ENCODE results near the gene TF. TPM values are rescaled to one million over a fixed set of nuclear protein-coding genes. Genes with fewer than 3 reads are reported as not detected.

TF gene
- total RNA-seq, 1 donor from 2014 or later = under 0.01 TPM

GRCh38 chr3:133821767-133822638, 75.8 kb downstream of the TF start:
- no peak overlapping the region for H3K4me3 ChIP-seq (ENCODE audit: low read depth, low read length)
- peak; percentile 91 for DNase-seq (ENCODE audit: low read depth)
- TF ChIP-seq CTCF (conservative IDR thresholded peaks at IDR 0.05; ENCODE audit: low read depth, low read length) = peak; percentile 83

GRCh38 chr3:133824961-133825485, 78.8 kb downstream of the TF start:
- no peak for DNase-seq (ENCODE audit: low read depth)
- TF ChIP-seq CTCF (conservative IDR thresholded peaks at IDR 0.05; ENCODE audit: low read depth, low read length) = no peak
- no peak overlapping the region for H3K4me3 ChIP-seq (ENCODE audit: low read depth, low read length)

- TF ChIP-seq CTCF (conservative IDR thresholded peaks at IDR 0.05; ENCODE audit: low read depth, low read length) = no peak
- H3K4me3 ChIP-seq (ENCODE audit: low read depth, low read length) = no peak overlapping the region
- DNase-seq (ENCODE audit: low read depth) = no peak
These were observed 80.0 kb downstream of the TF start for GRCh38 chr3:133825969-133826727.

- H3K4me3 ChIP-seq (ENCODE audit: low read depth, low read length) = no peak overlapping the region
- no peak for TF ChIP-seq CTCF (conservative IDR thresholded peaks at IDR 0.05; ENCODE audit: low read depth, low read length)
- DNase-seq (ENCODE audit: low read depth) = no peak
These were observed 80.9 kb downstream of the TF start for GRCh38 chr3:133827136-133827535.

GRCh38 chr3:133827684-133828083, 81.5 kb downstream of the TF start:
- TF ChIP-seq CTCF (conservative IDR thresholded peaks at IDR 0.05; ENCODE audit: low read depth, low read length) = no peak
- no peak for DNase-seq (ENCODE audit: low read depth)
- H3K4me3 ChIP-seq (ENCODE audit: low read depth, low read length) = no peak overlapping the region

- no peak for DNase-seq (ENCODE audit: low read depth)
These were observed 82.5 kb downstream of the TF start for GRCh38 chr3:133828576-133829309.

More at GRCh38 chr3:133828576-133829309, 82.5 kb downstream of the TF start:
- no peak overlapping the region for H3K4me3 ChIP-seq (ENCODE audit: low read depth, low read length)
- TF ChIP-seq CTCF (conservative IDR thresholded peaks at IDR 0.05; ENCODE audit: low read depth, low read length) = no peak

Measured in epithelial cell of proximal tubule (primary cell).